HG02981 (cell line): Measurements from ENCODE around the gene MRGPRX4.
"Not testable (repeated sequence)": the region's sequence is repeated elsewhere in the genome, so short reads cannot be mapped to it uniquely, and the experiment has no call there.

Experiments
- ATAC-seq: cut with Tn5 transposase; IDR thresholded peaks from one replicate; pipeline ENCODE4 v1.9.1; 2021; ENCODE audit warnings: mild to moderate bottlenecking, moderate library complexity; ENCODE audit not compliant: unreplicated experiment

The MRGPRX4 gene

DNA sequence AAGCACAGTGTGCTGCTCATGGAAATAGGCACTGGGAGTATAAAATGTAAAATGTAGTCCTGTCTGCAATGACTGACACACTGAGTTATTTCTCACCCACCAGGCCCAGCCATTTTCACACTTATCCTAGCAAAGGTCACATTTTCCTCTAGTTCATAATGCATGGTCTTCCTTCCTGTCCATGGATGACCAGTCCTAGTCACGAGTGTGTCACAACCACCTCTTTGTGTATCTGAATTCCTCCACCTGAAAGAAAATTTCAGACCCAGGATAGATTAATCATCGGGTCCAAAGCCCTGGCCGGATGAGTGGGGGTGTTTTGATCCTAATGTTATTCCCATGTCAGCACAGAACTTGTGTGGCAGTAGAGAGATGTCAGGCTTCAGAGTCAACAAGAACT is at the start of gene MRGPRX4:
TSS of gene MRGPRX4 (plus strand) at position 172 of the 400 bp plus-strand sequence. CDS start 420 bp downstream, outside the sequence.
- ATAC-seq = no peak

DNA sequence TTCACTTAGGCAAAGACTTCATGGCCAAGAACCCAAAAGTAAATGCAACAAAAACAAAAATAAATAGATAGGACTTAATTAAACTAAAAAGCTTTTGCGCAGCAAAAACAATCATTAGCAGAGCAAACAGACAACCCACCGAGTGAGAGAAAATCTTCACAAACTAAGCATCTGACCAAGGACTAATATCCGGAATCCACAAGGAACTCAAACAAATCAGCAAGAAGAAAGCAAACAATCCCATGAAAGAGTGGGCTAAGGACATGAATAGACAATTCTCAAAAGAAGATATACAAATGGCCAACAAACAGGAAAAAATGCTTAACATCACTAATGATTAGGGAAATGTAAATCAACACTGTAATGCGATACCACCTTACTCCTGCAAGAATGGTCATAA is 41.5 kb upstream of the MRGPRX4 start:
- not testable (repeated sequence) for ATAC-seq

DNA sequence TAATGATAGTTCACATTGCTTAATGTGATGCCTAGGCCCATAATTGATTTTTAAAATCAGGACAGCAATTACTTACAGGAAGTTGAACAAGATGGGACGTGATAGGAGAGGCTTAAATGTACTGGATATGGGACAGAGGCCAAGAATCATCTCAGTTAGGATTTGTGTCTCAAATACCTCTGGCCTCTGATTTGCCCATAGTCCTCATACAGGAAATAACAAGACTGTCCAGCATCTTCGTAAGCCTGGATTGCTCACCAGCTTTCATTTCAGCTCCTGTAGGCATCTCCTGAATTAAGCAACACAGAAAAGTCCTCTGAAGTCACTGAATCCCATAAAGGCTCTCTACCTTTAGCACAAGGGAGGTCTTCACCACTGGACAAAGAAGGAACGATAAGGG is 40.3 kb upstream of the MRGPRX4 start, which contains the start of gene MRGPRX3:
TSS of gene MRGPRX3 (plus strand) at position 231 of the 400 bp plus-strand sequence. CDS start 4,632 bp downstream, outside the sequence.
- ATAC-seq = no peak

DNA sequence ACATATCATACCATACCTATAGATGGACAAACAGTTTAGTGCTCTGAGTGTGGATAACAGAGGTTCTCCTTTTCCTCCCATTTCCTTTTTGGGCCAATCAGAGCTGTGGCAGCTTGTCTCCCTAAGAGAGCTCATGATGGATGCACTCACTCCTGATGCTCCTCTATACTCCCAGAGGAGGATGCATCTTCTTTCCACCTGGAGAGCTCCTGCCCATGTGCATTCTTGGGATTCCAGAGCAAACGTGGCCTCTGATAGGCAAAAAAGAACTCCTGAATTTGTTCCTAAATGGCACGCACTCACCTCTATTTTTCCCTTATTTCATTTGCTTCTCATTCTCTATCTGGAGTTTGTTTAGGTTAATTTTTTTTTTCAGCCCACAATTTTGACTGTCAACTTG is 37.3 kb upstream of the MRGPRX4 start:
- ATAC-seq = no peak

DNA sequence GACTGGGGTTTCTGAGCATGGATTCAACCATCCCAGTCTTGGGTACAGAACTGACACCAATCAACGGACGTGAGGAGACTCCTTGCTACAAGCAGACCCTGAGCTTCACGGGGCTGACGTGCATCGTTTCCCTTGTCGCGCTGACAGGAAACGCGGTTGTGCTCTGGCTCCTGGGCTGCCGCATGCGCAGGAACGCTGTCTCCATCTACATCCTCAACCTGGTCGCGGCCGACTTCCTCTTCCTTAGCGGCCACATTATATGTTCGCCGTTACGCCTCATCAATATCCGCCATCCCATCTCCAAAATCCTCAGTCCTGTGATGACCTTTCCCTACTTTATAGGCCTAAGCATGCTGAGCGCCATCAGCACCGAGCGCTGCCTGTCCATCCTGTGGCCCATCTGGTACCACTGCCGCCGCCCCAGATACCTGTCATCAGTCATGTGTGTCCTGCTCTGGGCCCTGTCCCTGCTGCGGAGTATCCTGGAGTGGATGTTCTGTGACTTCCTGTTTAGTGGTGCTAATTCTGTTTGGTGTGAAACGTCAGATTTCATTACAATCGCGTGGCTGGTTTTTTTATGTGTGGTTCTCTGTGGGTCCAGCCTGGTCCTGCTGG is 35.3 kb upstream of the MRGPRX4 start:
- ATAC-seq = no peak

DNA sequence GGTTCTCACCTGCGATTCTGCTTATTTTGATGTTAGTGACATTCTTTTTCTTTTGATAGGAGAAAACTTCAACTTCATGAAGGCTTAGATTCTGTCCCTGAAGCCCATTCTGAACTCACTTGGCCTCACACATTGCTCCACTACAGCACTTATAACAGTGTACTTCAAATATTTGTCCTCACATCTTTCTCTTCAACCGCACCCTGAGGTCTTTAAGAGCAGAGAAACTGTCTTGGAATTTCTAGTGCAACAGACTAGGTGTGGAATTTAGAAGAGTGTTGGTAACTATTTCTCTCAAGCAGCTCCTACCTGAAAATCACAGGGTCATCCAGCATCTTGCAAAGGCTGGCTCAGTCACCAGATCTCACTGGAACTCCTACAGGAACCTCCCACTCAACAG is 32.5 kb upstream of the MRGPRX4 start:
- ATAC-seq = no peak

DNA sequence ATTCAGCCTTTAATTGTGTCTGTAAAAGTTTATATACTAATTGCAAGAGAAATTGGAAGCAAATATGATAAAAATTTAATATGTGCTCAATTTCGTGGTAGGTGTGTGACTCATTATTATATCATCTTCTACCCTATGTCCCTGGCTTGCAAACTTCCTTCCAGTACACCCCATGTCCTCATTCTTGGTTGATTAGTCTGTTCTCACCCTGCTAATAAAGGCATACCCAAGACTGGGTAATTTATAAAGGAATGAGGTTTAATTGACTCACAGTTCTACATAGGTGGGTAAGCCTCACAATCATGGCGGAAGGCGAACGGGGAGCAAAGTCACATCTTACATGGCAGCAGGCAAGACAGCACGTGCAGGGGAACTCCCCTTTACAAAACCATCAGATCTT is 28.4 kb upstream of the MRGPRX4 start:
- no peak for ATAC-seq

DNA sequence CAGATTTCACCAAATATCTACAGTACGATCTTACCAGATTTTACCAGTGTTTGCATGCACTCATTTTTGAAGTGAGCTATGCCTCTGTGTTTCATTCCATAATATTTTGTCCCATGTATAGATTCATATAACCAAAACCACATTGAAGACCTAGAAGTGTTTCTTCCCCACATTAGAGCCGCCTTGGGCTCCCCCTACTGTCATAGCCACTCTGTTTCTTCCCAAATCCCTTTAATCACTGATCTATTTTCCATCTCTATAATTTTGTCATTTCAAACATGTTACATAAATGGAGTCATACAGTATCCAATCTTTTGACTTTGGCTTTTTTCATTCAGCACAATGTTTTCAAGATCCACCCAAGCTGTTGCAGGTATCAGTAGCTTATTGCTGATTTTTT is 27.6 kb upstream of the MRGPRX4 start:
- no peak for ATAC-seq

DNA sequence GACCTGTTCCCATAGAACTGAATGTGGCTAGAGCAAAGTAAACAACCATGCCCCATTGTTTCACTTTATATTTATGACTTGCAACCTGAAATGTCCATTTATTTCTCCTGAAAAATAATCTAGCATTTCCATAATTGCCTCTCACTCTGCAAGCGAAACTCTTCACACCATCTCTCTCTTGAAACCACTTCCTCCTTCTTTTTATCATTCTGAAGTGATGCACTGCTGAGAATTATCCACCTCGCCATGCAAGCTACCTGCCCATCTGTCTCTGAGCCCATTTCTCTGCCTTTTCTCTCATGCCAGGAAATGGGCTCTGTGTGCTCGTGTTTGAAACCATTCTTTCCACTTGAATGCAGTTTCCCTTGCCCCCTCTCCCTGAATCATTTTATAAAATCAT is 26.8 kb upstream of the MRGPRX4 start:
- no peak for ATAC-seq

DNA sequence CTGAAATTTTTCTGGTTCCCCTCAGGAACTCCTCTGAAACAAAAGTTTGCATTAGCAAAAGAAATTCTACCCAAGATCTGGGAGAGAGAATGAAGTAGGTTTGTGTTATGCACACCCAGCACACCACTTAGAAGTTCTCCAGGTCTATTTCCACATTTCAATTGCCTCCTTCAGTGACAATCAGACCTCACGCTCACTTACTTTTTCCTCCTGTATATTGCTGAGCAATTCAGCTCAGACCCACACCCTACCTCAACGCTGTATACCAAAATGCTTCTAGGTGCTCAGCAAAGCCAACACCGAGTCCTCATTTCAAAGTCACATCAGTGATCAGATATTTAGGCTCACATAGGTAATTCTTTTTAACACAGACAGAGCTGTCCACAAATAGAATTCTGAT is 21.1 kb upstream of the MRGPRX4 start:
- ATAC-seq = no peak

DNA sequence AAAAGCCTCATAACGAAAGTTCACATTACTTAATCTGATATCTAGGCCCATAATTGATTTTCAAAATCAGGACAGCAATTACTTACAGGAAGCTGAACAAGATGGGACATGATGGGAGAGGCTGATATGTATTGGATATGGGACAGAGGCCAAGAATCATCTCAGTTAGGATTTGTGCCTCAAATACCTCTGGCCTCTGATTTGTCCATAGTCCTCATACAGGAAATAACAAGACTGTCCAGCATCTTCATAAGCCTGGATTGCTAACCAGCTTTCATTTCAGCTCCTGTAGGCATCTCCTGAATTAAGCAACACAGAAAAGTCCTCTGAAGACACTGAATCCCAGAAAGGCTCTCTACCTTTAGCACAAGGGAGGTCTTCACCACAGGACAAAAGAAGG is 4.3 kb upstream of the MRGPRX4 start:
- ATAC-seq = no peak

DNA sequence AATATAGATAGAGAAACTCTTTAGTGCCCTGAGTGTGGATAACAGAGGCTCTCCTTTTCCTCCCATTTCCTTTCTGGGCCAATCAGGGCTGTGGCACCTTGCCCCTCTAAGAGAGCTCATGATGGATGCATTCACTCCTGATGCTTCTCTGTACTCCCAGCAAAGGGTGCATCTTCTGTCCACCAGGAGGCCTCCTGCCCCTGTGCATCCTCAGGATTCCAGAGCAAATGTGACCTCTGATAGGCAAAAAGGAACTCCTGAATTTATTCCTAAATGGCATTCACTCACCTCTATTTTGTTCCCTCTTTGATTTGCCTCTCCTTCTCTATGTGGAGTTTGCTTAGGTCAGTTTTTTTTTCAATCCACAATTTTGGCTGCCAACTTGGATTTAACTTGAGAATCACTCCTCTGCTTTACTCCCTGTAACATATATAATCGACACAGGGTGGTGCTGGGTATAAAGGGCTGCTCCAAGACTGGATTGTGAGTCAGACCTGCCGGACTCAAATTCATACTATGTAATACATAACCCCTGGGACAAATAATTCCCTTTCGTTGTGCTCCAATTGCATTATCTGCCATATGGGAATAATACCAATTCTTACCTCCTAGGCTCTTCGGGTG is 1.1 kb upstream of the MRGPRX4 start:
- no peak for ATAC-seq

DNA sequence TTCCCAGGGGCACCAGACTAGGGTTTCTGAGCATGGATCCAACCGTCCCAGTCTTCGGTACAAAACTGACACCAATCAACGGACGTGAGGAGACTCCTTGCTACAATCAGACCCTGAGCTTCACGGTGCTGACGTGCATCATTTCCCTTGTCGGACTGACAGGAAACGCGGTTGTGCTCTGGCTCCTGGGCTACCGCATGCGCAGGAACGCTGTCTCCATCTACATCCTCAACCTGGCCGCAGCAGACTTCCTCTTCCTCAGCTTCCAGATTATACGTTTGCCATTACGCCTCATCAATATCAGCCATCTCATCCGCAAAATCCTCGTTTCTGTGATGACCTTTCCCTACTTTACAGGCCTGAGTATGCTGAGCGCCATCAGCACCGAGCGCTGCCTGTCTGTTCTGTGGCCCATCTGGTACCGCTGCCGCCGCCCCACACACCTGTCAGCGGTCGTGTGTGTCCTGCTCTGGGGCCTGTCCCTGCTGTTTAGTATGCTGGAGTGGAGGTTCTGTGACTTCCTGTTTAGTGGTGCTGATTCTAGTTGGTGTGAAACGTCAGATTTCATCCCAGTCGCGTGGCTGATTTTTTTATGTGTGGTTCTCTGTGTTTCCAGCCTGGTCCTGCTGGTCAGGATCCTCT is 709 bp downstream of the MRGPRX4 start:
- ATAC-seq = no peak

DNA sequence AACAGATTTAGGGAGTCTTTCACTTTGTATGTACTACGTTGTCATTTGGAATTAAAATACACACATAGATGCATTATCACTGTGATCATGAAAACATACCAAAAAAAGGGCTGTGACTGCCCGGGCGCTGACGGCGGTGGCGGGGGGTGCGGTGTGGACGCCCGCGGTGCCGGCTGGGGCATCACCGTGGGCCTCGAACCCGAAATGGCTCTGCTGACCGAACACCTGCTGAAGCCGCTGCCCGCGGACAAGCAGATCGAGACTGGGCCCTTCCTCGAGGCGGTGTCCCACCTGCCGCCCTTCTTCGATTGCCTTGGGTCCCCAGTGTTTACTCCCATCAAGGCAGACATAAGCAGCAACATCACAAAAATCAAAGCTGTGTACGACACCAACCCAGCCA is 16.2 kb downstream of the MRGPRX4 start:
- ATAC-seq = no peak

DNA sequence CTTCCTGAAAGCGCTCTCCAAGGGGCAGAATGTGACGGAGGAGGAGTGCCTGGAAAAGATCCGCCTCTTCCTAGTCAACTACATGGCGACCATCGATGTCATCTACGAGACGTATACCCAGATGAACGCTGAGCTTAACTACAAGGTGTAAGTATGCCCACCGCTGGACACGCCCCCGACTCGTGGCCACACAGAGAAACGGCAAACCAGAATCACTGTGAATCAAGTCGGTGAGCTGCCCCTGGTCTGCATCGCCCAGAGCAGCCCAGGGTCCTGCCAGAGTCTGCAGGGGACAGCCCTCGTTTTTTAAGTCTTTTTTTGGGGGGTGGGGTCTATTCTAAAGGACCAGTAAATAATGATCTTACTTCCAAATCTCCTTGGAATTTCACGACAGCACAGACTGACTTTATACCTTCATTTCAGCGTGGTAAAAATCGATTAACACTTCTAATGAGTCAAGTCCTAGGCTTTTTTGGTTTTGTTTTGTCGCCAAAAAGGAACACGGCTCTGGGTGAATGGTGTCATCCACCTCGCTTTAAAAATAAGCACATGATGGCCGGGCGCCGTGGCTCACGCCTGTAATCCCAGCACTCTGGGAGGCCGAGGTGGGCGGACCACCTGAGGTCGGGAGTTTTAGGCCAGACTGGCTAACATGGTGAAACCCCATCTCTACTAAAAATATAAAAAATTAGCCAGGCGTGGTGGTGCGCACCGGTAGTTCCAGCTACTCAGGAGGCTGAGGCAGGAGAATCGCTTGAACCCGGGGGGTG is 17.0 kb downstream of the MRGPRX4 start:
- ATAC-seq = not testable (repeated sequence)

DNA sequence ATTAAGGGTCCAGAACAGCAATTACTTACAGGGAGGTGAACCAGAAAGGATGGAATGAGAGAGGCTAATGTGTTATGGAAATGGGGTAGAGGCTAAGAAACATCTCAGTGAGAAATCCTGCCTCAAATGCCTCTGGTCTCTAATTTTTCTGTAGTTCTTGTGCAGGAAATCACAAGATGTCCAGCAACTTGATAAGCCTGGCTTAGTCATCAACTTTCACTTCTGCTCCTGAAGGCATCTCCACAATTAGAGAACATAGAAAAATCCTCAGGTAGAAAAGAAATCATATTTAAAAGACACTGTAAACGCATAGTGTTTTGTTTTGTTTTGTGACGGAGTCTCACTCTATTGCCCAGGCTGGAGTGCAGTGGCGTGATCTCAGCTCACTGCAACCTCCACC is 18.7 kb downstream of the MRGPRX4 start:
- ATAC-seq = no peak

DNA sequence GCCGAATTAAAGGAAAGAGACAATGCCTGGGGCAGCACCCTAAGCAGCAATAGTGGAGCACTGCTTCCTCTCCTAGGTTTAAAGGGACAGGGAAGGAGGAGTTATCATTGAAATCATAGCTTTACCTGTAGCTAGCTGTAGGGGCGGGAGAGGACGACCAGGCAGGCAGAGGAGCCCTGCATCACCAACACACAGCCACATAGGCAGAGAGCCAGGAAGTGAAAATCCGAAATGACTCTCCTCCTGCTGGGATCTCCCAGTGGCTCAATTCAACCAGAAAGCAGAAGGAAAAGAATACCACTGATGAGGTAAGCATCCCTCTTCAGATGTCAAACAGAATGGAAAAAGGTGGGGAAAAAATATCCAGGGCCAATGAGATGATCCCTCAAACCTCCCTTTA is 20.4 kb downstream of the MRGPRX4 start:
- no peak for ATAC-seq

DNA sequence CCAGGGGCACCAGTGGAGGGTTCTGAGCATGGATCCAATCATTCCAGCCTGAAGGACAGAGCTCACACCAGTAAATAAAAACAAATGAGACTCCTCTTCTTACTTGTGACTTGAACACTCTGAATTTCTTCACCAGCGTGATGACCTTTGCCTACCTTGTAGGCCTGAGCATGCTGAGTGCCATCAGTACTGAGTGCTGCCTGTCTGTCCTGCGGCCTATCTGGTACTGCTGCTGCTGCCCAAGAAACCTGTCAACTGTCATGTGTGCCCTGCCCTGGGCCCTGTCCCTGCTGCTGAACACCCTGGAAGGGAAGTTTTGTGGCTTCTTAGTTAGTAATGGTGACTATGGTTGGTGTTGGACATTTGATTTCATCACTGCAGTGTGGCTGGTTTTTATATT is 23.9 kb downstream of the MRGPRX4 start:
- ATAC-seq = no peak

DNA sequence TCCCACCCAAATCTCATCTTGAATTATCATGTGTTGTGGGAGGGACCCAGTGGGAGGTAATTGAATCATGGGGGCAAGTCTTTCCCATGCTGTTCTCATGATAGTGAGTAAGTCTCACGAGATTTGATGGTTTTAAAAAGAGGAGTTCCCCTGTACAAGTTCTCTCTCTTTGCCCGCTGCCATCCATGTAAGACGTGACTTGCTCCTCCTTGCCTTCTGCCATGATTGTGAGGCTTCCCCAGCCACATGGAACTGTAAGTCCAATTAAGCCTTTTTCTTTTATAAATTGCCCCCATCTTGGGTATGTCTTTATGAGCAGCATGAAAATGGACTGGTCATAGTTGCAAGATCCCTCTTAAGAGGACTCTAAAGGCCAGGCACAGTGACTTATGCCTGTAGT is 25.1 kb downstream of the MRGPRX4 start:
- ATAC-seq = not testable (repeated sequence)

DNA sequence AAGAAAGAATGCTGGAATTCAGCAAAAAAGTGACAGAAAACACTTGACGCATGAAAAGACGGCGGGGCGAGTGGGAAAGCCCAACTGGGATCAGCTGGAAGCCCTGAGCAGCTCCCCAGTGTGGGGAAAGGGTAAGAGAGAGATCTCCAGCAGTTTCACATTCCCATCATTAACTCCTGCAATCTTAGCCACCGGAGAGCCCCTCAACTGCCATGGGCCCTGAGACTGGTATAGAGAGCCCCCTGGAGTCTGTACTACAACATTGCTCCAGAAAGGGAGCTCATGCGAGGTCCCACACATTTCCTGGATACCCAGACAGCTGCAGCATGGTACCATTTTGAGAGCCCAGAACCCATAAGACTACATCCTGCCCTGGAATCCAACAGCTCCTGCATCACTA is 31.1 kb downstream of the MRGPRX4 start:
- ATAC-seq = no peak

DNA sequence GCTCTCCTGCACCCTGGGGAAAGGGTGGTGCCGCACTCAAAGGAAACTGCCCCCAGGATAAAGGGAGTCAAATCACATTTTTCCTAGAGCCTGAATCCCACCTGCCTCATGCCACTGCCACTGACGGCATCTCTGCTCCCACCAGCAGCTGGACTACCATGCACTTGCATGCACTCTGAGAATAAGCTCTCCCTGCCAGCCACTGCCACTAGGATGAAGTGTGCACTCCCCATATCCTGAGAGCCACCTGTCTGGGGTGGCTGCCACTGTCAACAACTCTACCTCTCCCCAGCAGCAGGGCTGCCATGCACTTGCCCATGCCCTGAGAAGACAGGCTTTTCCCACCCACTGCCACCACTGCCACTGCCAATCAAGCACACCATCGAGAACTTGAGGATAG is 31.6 kb downstream of the MRGPRX4 start:
- ATAC-seq = no peak

DNA sequence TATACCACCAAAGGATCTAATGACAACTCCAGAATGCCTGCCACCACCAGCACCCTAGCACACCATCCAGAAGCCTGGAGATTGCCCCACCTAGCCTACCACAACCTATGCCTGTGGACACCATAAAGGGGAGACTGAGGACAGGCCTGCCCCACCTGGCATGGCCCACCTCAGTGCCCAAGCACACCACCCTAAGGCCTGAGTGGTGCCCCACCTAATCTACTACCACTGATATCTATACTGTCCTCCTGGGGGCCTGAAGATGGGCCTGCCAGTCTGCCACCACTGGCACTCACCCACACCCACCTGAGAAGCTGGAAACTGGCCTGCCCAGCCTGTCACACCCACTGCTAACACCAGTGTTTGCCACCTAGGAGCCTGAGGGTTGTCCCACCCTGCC is 32.1 kb downstream of the MRGPRX4 start:
- no peak for ATAC-seq
